HG03196 (cell line): Measurements from ENCODE around the gene GNA14.

Experiments used
- ATAC-seq: cut with Tn5 transposase; IDR thresholded peaks from one replicate; pipeline ENCODE4 v1.9.1; 2021; ENCODE audit not compliant: unreplicated experiment

Gene GNA14

DNA sequence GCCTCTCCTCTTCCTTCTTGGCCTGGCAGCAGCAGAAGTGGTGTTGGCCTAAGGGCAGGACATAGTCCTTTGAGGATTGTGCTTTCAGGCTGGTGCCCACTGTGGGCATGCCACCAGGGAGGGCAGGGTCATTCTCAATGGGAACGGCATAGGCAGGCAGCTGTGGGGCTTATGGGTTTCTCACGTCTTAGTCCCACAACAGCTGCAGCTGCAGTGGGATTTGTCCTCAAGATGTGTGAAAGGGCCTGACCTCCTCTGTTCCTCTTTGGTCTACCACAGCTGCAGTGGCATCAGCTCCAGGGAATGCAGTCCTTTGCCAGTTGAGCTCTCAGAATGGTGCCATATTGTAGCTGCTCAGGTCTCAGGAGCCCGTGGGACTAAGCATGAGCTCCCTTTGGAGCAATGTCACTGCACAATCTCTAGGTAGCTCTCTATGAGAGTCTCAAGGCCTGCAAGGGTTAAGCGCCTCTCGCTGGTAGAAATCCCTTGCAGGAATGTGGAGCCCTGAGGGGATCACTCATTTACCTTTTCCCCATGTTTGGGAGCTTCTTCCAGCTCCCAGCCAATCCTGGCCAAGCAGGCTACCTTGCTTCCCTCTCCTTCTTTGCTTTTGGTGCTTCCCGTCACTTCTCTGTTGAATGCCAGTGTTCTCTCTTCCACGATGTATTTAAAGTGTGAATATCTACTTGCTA lies 104.8 kb downstream of the GNA14 start:
- ATAC-seq, result no peak

DNA sequence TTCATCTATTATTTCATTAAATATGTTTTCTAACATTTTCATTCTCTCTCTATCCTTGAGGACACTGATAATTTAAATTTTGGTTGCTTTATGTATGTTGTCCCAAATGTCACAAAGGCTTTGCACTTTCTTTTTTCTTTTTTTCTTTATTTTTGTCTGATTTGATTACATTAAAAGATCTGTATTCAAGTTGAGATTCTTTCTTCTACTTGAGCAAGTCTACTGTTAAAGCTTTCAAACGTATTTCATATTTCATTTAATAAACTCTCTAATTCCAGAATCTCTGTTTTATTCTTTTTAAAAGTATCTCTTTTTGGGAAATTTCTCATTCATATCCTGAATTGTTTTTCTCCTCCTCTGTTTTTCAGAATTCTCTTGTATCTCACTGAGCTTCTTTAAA lies 106.5 kb downstream of the GNA14 start:
- ATAC-seq, result no peak

GRCh38 chr9:77541055-77541454 lies 107.1 kb downstream of the GNA14 start:
- no peak for ATAC-seq

GRCh38 chr9:77534376-77535057 lies 113.6 kb downstream of the GNA14 start:
- ATAC-seq, result no peak

DNA sequence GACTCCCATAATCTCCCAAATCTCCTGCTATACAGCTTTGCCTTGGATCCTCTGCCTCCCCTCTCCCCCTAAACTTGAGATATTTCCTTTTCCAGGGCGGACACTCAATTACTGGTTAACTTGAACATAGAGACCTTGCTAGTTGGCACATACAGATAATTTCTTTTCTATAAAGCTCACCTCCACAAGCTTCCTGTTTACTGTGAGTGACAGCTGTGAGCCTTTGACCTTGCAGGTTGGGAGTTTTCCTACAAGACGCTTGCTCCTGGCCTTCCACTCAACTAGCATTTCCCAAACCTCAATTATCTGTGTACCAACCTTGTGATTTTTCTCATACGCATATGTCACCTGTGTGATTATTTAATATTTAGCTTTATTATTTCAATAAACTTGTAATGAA lies 114.5 kb downstream of the GNA14 start:
- no peak for ATAC-seq

GRCh38 chr9:77532607-77533006 lies 115.5 kb downstream of the GNA14 start:
- no peak for ATAC-seq

DNA sequence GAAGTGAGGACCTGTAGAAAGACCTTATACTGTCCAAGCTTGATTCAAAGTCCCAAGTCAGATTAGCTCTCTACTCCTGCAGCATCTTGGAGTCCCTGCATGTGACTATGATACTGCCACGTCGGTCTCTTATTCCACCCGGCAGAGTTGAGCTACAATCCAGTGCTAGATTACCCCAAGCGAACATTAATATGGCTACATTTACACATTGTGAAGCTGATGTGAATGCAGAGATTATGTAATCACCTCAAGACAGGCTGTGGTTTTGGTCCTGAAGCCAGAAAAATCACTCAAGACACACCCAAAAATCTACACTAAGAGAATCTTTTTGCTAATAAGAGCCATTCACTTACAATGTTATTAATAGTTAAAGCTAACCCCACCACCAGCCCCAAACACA lies 116.7 kb downstream of the GNA14 start:
- ATAC-seq, result no peak

DNA sequence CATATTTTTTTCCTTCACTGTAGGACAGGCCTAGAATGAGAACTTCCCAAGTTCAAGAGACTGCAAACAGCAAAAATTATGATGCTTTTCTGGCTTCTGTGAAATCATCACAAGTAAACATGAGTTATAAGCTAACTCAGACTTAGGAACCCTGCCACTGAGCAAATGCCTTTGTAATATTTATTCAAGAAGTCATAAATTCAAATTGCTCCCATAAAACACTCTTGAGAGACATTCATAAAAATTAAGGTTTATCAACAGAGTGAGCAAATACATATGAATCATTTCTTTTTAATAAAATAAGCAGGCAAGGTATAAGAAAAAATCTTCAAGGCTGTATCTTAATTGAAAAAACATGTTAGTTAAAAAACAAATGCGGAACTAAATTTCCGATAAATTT lies 124.2 kb downstream of the GNA14 start:
- ATAC-seq, result no peak

- ATAC-seq, result no peak
Measured at GRCh38 chr9:77521091-77521490, 127.0 kb downstream of the GNA14 start.

DNA sequence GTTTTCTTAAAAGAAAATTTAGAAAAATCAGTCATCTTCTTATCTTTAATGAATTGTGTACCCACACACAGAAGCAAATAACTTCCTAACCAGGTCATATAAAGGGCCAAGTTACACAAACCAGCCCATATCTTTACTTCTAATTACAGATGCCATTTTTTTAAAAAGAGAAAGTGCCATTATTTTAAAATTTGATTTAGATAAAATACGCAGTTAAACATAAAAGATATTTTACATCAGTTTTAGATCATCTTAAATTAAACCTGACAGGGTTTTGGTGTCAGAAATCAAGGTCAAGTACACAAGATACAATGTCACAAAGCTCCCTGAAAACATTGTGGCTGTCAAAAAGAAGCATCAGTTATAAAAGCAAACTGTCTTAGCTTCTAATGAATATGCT lies 129.4 kb downstream of the GNA14 start:
- ATAC-seq, result no peak

DNA sequence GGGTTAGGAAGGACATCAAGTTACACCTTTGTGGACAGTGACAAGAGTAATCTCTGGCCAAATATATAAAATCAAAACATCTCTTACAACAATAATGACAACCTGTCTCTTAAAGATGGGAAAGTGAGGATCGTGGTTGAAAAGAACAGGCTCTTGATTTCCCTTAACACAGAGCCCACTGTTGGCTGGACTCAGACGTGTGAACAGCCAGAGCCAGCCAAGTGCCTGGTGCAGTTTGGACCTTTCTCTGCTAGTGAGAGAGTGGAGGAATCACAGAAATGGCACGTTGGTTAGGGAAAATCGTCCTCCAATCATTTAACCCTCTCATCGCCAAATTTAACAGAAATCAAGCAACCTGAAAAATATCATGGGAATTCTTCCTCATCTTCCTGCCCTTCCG lies 131.3 kb downstream of the GNA14 start:
- no peak for ATAC-seq

GRCh38 chr9:77514886-77515711 lies 133.0 kb downstream of the GNA14 start:
- ATAC-seq, result no peak

- no peak for ATAC-seq
Measured at GRCh38 chr9:77513457-77513856, 134.7 kb downstream of the GNA14 start.

- no peak for ATAC-seq
Measured at GRCh38 chr9:77512876-77513275, 135.2 kb downstream of the GNA14 start.

- ATAC-seq, result no peak
Measured at GRCh38 chr9:77511525-77511924, 136.6 kb downstream of the GNA14 start.

DNA sequence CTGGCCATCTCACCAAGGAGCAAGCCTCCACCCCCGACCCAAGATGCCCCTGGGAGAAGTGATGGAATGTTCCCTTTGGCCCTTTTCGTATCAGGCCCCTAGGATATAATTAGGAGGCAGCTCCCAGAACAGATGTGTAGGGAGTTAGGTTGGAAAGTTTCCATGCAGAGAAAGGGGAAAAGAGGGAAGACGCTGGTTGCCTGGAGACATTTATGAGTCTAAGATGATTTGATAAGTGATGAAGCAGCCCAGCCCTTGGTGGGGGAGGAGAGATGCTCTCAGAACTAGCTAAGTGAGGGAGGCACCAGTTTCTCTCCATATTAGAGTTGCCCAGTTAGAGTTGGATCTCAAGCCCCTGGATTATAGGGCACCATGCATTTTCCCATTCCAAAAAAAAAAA lies 137.5 kb downstream of the GNA14 start:
- ATAC-seq, result no peak

GRCh38 chr9:77508396-77508795 lies 139.7 kb downstream of the GNA14 start:
- no peak for ATAC-seq

DNA sequence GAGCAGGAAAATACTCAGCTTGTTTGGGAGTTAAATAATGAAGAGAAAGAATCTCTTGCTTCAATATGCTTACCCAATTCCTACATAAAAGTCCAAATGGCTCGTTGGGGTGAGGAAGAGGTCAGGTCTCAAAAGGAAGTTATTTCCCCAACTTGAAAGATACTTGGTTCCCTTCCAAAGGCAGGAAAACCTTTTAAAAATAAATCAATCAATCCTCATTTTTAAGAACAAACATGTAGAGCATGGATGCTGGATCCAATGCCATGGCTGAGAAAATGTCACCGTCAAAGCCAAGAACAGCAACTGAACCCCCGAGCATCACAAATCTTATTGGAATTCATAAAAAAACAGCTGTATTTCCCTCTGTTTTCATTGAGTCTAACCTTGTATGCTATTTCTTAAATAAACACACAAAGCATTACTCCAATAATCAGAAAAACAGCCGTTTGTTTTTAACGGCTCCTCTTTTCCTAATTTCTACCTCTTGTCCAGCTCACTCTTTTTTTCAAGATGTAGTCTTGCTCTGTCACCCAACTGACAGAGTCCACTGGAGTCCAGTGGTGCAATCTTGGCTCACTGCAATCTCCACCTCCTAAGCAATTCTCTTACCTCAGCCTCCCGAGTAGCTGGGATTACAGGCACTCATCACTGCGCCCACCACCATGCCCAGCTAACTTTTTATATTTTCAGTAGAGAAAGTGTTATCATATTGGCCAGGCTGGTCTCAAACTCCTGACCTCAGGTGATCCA lies 140.7 kb downstream of the GNA14 start:
- no peak for ATAC-seq

GRCh38 chr9:77505232-77505631 lies 142.9 kb downstream of the GNA14 start:
- no peak for ATAC-seq

- no peak for ATAC-seq
Measured at GRCh38 chr9:77502568-77502967, 145.6 kb downstream of the GNA14 start.

DNA sequence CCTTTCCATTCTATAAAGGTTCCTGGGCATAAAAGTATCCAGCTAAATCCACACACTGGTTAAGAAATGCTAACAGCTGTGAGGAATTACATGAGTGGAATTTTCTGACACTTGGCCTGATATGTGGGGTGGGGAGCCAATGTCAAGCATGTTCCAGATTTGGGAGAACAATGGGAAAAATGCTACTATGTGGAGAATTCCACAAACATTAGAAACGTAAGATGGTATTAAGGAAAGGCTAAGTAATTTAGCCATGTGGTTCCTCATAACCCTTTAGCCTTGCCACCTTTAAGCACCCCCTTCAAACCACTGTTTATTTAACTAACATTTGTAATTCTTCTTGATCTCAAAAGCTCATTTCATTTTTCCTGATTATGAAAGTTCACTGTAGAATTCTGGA lies 149.2 kb downstream of the GNA14 start:
- no peak for ATAC-seq
